ENCODE measurements around the gene RGS16.

RGS16 gene

DNA sequence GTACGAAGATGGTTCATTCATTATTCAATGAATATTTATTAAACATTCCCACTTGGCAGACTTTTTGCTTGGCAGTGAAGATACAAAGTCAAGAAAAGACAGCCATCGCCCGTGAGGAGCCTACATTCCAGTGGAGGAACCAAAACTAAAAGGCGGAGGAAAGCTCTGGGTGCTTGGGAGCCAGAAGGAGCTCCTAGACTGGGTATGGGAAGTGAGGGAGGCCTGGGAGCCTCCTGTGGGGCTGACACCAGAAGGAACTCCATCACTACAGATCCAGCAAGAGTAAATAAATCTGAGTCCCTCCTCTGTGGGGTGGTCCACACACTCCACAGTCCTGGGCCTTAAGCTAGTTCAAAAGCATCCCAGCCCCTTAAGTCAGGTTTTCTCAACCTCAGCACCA lies 30.0 kb downstream of the RGS16 start:
- no peak for DNase-seq

GRCh38 chr1:182570611-182570970 lies 33.6 kb downstream of the RGS16 start:
- DNase-seq, result no peak

DNA sequence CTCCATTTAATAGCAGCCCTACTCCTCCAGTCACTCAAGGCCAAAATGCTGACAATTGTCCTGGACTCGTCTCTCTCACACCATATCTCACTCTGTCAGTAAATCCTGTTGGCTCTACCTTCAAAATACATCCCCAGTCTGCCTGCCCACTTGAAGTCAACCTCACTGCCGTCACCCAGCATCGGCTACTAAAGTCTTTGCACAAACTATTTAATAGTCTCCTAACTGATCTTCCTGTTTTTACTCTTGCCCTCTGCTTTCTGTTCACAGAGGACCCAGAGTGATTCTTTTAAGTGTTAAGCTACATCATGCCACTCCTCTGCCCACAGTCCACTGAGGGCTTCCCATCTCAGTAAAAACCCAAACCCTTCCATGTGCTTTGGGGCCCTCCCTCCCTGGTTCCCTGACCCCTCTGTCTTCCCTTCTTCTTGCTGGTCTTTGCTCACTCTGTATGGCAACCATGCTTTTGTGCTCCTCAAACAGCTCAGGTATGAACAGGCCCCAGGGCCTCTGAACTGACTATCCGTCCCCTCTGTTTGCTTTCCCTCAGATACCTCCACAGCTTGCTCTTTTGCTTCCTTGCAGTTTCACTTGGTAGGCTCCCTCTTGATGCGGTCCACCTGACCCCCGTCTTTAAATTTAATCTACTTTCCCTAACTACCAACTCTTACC lies 34.1 kb downstream of the RGS16 start:
- no peak for DNase-seq

- DNase-seq, result no peak
Measured at GRCh38 chr1:182568647-182569284, 35.4 kb downstream of the RGS16 start.

DNA sequence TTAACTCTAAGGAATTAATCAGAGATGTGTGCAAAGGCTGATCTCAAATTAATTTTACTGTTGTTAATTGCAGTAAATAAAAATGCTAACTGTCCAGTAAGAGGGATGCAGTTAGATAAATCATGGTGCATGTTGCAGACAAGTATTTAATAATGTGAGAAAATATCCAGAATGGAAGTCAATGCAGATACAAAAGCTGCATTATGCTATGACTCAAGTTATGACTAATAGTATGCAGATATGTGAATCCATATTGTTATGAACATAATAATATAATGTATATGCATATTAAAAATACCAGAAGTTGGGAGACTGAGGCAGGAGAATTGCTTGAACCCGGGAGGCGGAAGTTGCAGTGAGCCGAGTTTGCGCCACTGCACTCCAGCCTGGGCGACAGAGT lies 36.6 kb downstream of the RGS16 start:
- DNase-seq, result no peak

- DNase-seq, result no peak
Measured at GRCh38 chr1:182565537-182565936, 38.7 kb downstream of the RGS16 start.

DNA sequence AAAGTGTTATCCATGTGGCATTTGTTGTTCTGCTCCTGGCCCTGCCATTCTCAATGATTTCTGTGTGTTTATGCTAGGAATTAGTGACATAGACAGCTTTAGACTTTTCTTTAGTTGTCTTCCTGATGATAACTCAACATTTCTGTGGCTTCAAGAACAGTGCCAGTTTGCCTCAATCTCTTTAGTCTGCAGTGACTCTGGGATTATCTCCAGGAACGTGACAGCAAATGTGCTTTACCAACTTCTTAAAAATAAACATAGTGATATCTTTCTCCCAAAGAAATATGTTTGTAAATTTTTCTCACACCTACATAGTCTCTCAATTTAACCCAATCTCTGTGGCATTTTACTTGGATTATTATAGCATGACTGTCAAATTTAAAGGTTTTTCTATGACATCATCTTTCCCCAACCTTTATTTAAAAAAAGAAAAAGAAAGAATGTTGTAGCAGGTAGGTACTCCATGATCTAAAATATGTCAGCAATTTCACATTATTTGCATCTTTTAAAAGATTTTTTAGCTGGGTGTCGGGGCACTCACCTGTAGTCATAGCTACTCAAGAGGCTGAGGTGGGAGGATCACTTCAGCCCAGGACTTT lies 39.7 kb downstream of the RGS16 start:
- no peak for DNase-seq

DNA sequence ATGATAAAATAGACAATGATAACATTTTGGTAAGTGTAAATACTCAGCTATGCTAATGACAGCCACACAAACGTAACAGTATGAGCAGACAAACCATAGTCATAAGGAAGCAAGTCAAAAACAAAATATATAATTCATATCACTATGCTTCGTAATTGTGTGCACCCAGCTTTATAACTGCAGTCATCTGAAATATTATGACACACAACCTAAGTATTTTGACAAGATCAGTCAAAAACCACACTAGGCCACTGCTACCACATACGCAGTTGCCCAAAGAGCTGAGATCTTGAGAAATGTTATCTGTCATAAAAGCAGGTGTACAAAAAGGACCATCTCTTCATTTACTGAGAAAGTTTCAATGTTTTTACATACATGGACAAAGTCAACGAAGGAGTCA lies 41.1 kb downstream of the RGS16 start:
- DNase-seq, result no peak

DNA sequence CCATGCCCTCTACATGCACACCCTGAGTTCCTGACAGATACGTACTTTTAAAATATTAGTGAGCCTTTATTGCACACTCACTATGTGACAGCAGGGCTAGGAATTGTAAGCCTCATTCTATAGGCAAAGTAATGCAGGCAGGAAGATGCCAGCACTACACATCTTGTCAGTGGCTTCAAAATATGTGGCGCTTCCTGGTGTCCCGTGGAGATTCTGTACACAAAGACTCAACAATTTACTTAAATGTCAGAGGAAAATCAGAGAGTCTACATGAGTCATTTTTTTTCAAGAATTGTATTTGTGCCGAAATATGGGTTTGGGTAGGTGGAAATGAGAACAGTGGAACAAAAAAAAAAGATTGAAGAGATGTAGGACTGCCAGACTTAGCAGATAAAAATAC lies 42.7 kb downstream of the RGS16 start:
- no peak for DNase-seq

GRCh38 chr1:182560392-182560984 lies 43.7 kb downstream of the RGS16 start:
- DNase-seq, result no peak

DNA sequence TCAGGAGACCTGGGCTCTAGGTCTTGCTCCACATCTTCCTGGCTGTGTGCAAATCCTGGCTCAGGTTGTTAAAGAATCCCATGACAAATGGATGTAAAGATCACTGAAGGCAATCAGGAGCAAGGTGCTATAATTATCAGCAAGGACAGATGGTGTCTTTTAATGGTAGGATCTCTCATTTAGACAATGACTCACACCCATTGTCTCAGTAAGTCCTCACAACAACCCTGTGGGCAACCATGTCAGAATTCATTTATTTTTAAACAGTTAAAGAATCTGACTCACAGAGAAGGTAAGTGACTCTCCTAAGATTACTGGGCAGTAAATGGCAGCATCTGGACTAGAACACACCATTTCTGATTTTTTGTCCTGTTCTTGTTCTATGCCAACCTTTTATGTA lies 47.9 kb downstream of the RGS16 start:
- DNase-seq, result no peak

GRCh38 chr1:182555493-182555892 lies 48.7 kb downstream of the RGS16 start:
- no peak for DNase-seq

- no peak for DNase-seq
Measured at GRCh38 chr1:182552527-182552926, 51.7 kb downstream of the RGS16 start.

- no peak for DNase-seq
Measured at GRCh38 chr1:182549811-182550210, 54.4 kb downstream of the RGS16 start.

- DNase-seq, result no peak
Measured at GRCh38 chr1:182549346-182549745, 54.8 kb downstream of the RGS16 start.

All from activated CD8-positive, alpha-beta memory T cell treated with anti-CD3 and anti-CD28 coated beads, Interleukin-2, amount 50 U/mL, for 48 hours (primary cell).